ENCODE data around the gene ACP3. TPM values are rescaled to one million over a fixed set of nuclear protein-coding genes. Genes with fewer than 3 reads are reported as not detected.
"Not testable (repeated sequence)": the region's sequence is repeated elsewhere in the genome, so short reads cannot be mapped to it uniquely, and the experiment has no call there.

Gene ACP3
- total RNA-seq, 8 experiments from 2014 or later = 0.05 to 4.2 (median 0.50) TPM; not detected in 4

- peaks cover 16 to 25% of the 10 kb centered on the region in 2 donors for H3K4me1 ChIP-seq (replicated peaks in 1 of 2)
- no peak for ATAC-seq (replicated peaks in 6 of 8)
- WGBS, 10 experiments = 0 to 100% (median 79%) methylated on average over 1 of the region's 1 CpG; no CpG with 5 or more reads in 2 of the 10 experiments
- in situ Hi-C loops (cut with MboI; ENCODE audit: low pct_unique_long_range_greater_than_20kb in 2 of 9, low sequenced_read_pairs in 9 of 9, unreplicated experiment in 9 of 9) = loop anchor here in 1 of 9 experiments (5.0 kb wide), 1 partner anchor 46 kb away; no protein-coding TSS in a partner anchor
- no peak overlapping the region for H3K4me3 ChIP-seq
- no peak overlapping the region for H3K27ac ChIP-seq
Observed at GRCh38 chr3:132350814-132351213, 33.6 kb downstream of the ACP3 start.

GRCh38 chr3:132351222-132351806 lies 34.1 kb downstream of the ACP3 start:
- peak in 3 of 8 experiments; percentile 32 to 47 (median 34) for ATAC-seq (replicated peaks in 6 of 8)
- in situ Hi-C loops (cut with MboI; ENCODE audit: low pct_unique_long_range_greater_than_20kb in 2 of 9, low sequenced_read_pairs in 9 of 9, unreplicated experiment in 9 of 9) = loop anchor here in 1 of 9 experiments (5.0 kb wide), 1 partner anchor 46 kb away; no protein-coding TSS in a partner anchor
- peaks cover 15 to 22% of the 10 kb centered on the region in 2 donors for H3K4me1 ChIP-seq (replicated peaks in 1 of 2)
- 47 to 100% (median 72%) methylated on average over 1 to 5 of the region's 5 CpGs for WGBS, 10 experiments
- no peak overlapping the region for H3K4me3 ChIP-seq
- H3K27ac ChIP-seq = no peak overlapping the region

GRCh38 chr3:132352556-132353143 lies 35.4 kb downstream of the ACP3 start:
- in situ Hi-C loops (cut with MboI; ENCODE audit: low pct_unique_long_range_greater_than_20kb in 2 of 9, low sequenced_read_pairs in 9 of 9, unreplicated experiment in 9 of 9) = loop anchor here in 1 of 9 experiments (5.0 kb wide), 1 partner anchor 45 kb away; no protein-coding TSS in a partner anchor
- ATAC-seq (replicated peaks in 6 of 8) = peak; percentile 48 to 88 (median 62)

GRCh38 chr3:132354916-132355702 lies 37.9 kb downstream of the ACP3 start:
- Histone ChIP-seq H3K4me3 (no peak overlapping the region), H3K4me1 (replicated peaks in 1 of 2) (peaks cover 7 to 12% of the 10 kb centered on the region in 2 donors), H3K27ac (no peak overlapping the region)
- ATAC-seq (replicated peaks in 6 of 8) = no peak
- in situ Hi-C loops (cut with MboI; ENCODE audit: low pct_unique_long_range_greater_than_20kb in 2 of 9, low sequenced_read_pairs in 9 of 9, unreplicated experiment in 9 of 9) = loop anchor here in 1 of 9 experiments (5.0 kb wide), 1 partner anchor 42 kb away; no protein-coding TSS in a partner anchor
- 45 to 100% (median 78%) methylated on average over 2 to 8 of the region's 9 CpGs for WGBS, 10 experiments

More at GRCh38 chr3:132352556-132353143, 35.4 kb downstream of the ACP3 start:
- Histone ChIP-seq H3K4me3 (no peak overlapping the region), H3K27ac (no peak overlapping the region), H3K4me1 (replicated peaks in 1 of 2) (peaks cover 8 to 12% of the 10 kb centered on the region in 2 donors)
- WGBS, 10 experiments = 2 to 60% (median 31%) methylated on average over 1 to 6 of the region's 6 CpGs; no CpG with 5 or more reads in 1 of the 10 experiments

- WGBS, 10 experiments = 50 to 95% (median 74%) methylated on average over 1 to 4 of the region's 5 CpGs; no CpG with 5 or more reads in 6 of the 10 experiments
- in situ Hi-C loops (cut with MboI; ENCODE audit: low pct_unique_long_range_greater_than_20kb in 2 of 9, low sequenced_read_pairs in 9 of 9, unreplicated experiment in 9 of 9) = no loop called here
- ATAC-seq (replicated peaks in 6 of 8) = no peak
- H3K27ac ChIP-seq = no peak overlapping the region
- H3K4me1 ChIP-seq (replicated peaks in 1 of 2) = peaks cover 2 to 4% of the 10 kb centered on the region in 2 donors
- H3K4me3 ChIP-seq = no peak overlapping the region
Observed at GRCh38 chr3:132356568-132356967, 39.4 kb downstream of the ACP3 start.

- no peak for ATAC-seq (replicated peaks in 6 of 8)
- in situ Hi-C loops (cut with MboI; ENCODE audit: low pct_unique_long_range_greater_than_20kb in 2 of 9, low sequenced_read_pairs in 9 of 9, unreplicated experiment in 9 of 9) = no loop called here
- Histone ChIP-seq H3K4me3 (no peak overlapping the region), H3K27ac (no peak overlapping the region), H3K4me1 (replicated peaks in 1 of 2) (no peaks in the 10 kb centered on the region)
- WGBS, 10 experiments = 0 to 80% (median 26%) methylated on average over 1 of the region's 1 CpG; no CpG with 5 or more reads in 6 of the 10 experiments
Observed at GRCh38 chr3:132360717-132361116, 43.5 kb downstream of the ACP3 start.

- ATAC-seq (replicated peaks in 6 of 8) = peak in 2 of 8 experiments; percentile 61 to 72
- WGBS, 10 experiments = 0 to 100% (median 45%) methylated on average over 1 to 2 of the region's 2 CpGs; no CpG with 5 or more reads in 1 of the 10 experiments
- H3K27ac ChIP-seq = no peak overlapping the region
- in situ Hi-C loops (cut with MboI; ENCODE audit: low pct_unique_long_range_greater_than_20kb in 2 of 9, low sequenced_read_pairs in 9 of 9, unreplicated experiment in 9 of 9) = no loop called here
- no peaks in the 10 kb centered on the region for H3K4me1 ChIP-seq (replicated peaks in 1 of 2)
- H3K4me3 ChIP-seq = no peak overlapping the region
Observed at GRCh38 chr3:132362329-132362728, 45.1 kb downstream of the ACP3 start.

- ATAC-seq (replicated peaks in 6 of 8) = no peak
- 60 to 100% (median 85%) methylated on average over 1 to 2 of the region's 2 CpGs; no CpG with 5 or more reads in 2 of the 10 experiments for WGBS, 10 experiments
- Histone ChIP-seq H3K4me1 (replicated peaks in 1 of 2) (no peaks in the 10 kb centered on the region), H3K4me3 (no peak overlapping the region), H3K27ac (no peak overlapping the region)
- in situ Hi-C loops (cut with MboI; ENCODE audit: low pct_unique_long_range_greater_than_20kb in 2 of 9, low sequenced_read_pairs in 9 of 9, unreplicated experiment in 9 of 9) = no loop called here
Observed at GRCh38 chr3:132368515-132368914, 51.3 kb downstream of the ACP3 start.

- in situ Hi-C loops (cut with MboI; ENCODE audit: low pct_unique_long_range_greater_than_20kb in 2 of 9, low sequenced_read_pairs in 9 of 9, unreplicated experiment in 9 of 9) = no loop called here
- Histone ChIP-seq H3K27ac (no peak overlapping the region), H3K4me1 (replicated peaks in 1 of 2) (no peaks in the 10 kb centered on the region), H3K4me3 (no peak overlapping the region)
- ATAC-seq (replicated peaks in 6 of 8) = no peak
Observed at GRCh38 chr3:132368962-132369361, 51.8 kb downstream of the ACP3 start.

GRCh38 chr3:132376945-132377354 lies 59.7 kb downstream of the ACP3 start:
- in situ Hi-C loops (cut with MboI; ENCODE audit: low pct_unique_long_range_greater_than_20kb in 2 of 9, low sequenced_read_pairs in 9 of 9, unreplicated experiment in 9 of 9) = not testable (repeated sequence)
- peak overlapping the region; percentile 20 to 39 (median 33) for H3K4me3 ChIP-seq
- WGBS, 10 experiments = 5 to 100% (median 31%) methylated on average over 1 to 13 of the region's 25 CpGs; no CpG with 5 or more reads in 4 of the 10 experiments
- peak overlapping the region in 1 of 2 donors; percentile 53 for H3K27ac ChIP-seq
- peak in 3 of 8 experiments; percentile 29 to 64 (median 39) for ATAC-seq (replicated peaks in 6 of 8)
- peaks cover 13 to 32% of the 10 kb centered on the region in 2 donors for H3K4me1 ChIP-seq (replicated peaks in 1 of 2)

GRCh38 chr3:132378048-132378762 lies 61.0 kb downstream of the ACP3 start:
- no peak overlapping the region for H3K4me3 ChIP-seq
- in situ Hi-C loops (cut with MboI; ENCODE audit: low pct_unique_long_range_greater_than_20kb in 2 of 9, low sequenced_read_pairs in 9 of 9, unreplicated experiment in 9 of 9) = no loop called here
- H3K4me1 ChIP-seq (replicated peaks in 1 of 2) = peaks cover 23 to 42% of the 10 kb centered on the region in 2 donors
- no peak overlapping the region for H3K27ac ChIP-seq
- 6 to 100% (median 77%) methylated on average over 1 to 2 of the region's 2 CpGs for WGBS, 10 experiments
- ATAC-seq (replicated peaks in 6 of 8) = no peak

- peaks cover 23 to 42% of the 10 kb centered on the region in 2 donors for H3K4me1 ChIP-seq (replicated peaks in 1 of 2)
- no peak overlapping the region for H3K27ac ChIP-seq
- H3K4me3 ChIP-seq = no peak overlapping the region
- in situ Hi-C loops (cut with MboI; ENCODE audit: low pct_unique_long_range_greater_than_20kb in 2 of 9, low sequenced_read_pairs in 9 of 9, unreplicated experiment in 9 of 9) = no loop called here
- no peak for ATAC-seq (replicated peaks in 6 of 8)
- WGBS, 10 experiments = 0 to 73% (median 17%) methylated on average over 1 of the region's 2 CpGs; no CpG with 5 or more reads in 5 of the 10 experiments
Observed at GRCh38 chr3:132378846-132379245, 61.6 kb downstream of the ACP3 start.

Data from motor neuron (in vitro differentiated cells).